GM18867 (cell line): ENCODE measurements around the gene ULBP1.
"Not testable (repeated sequence)": the region's sequence is repeated elsewhere in the genome, so short reads cannot be mapped to it uniquely, and the experiment has no call there.

ENCODE experiments used
- ATAC-seq: cut with Tn5 transposase; IDR thresholded peaks from one replicate; pipeline ENCODE4 v1.9.1; 2021; ENCODE audit warnings: mild to moderate bottlenecking, moderate library complexity; ENCODE audit not compliant: unreplicated experiment

The ULBP1 gene

GRCh38 chr6:149951096-149951495 lies 12.6 kb upstream of the ULBP1 start:
- no peak for ATAC-seq

GRCh38 chr6:149951626-149952025 lies 12.1 kb upstream of the ULBP1 start:
- ATAC-seq: no peak

GRCh38 chr6:149953390-149953789 lies 10.4 kb upstream of the ULBP1 start:
- ATAC-seq: not testable (repeated sequence)

- ATAC-seq: not testable (repeated sequence)
Measured at GRCh38 chr6:149953934-149954327, 9.8 kb upstream of the ULBP1 start.

GRCh38 chr6:149954328-149954983 lies 9.3 kb upstream of the ULBP1 start:
- not testable (repeated sequence) for ATAC-seq

- not testable (repeated sequence) for ATAC-seq
Measured at GRCh38 chr6:149954984-149955653, 8.6 kb upstream of the ULBP1 start.

- ATAC-seq: not testable (repeated sequence)
Measured at GRCh38 chr6:149955654-149956317, 8.0 kb upstream of the ULBP1 start.

- ATAC-seq: not testable (repeated sequence)
Measured at GRCh38 chr6:149958124-149958523, 5.6 kb upstream of the ULBP1 start.

GRCh38 chr6:149959806-149960205 lies 3.9 kb upstream of the ULBP1 start:
- not testable (repeated sequence) for ATAC-seq

GRCh38 chr6:149960488-149960887 lies 3.3 kb upstream of the ULBP1 start:
- no peak for ATAC-seq

GRCh38 chr6:149961728-149962425 lies 1.9 kb upstream of the ULBP1 start:
- no peak for ATAC-seq

GRCh38 chr6:149962461-149963211 lies 1.1 kb upstream of the ULBP1 start:
- ATAC-seq: no peak

GRCh38 chr6:149963212-149963461 lies 606 bp upstream of the ULBP1 start:
- peak; percentile 29 for ATAC-seq

- ATAC-seq: no peak
Measured at GRCh38 chr6:149964308-149965193, 808 bp downstream of the ULBP1 start.

GRCh38 chr6:149965194-149966020 lies 1.7 kb downstream of the ULBP1 start:
- no peak for ATAC-seq

GRCh38 chr6:149966319-149966718 lies 2.6 kb downstream of the ULBP1 start:
- ATAC-seq: not testable (repeated sequence)

- no peak for ATAC-seq
Measured at GRCh38 chr6:149967591-149967990, 3.8 kb downstream of the ULBP1 start.

- not testable (repeated sequence) for ATAC-seq
Measured at GRCh38 chr6:149967999-149968398, 4.3 kb downstream of the ULBP1 start.

- not testable (repeated sequence) for ATAC-seq
Measured at GRCh38 chr6:149968909-149969308, 5.2 kb downstream of the ULBP1 start.
